K562 (cell line): ENCODE measurements around the gene DIAPH3.

Experiments used
- LEF1 ChIP-seq: fragments of 450-650 bp; IDR thresholded peaks from 2 replicates; pipeline ENCODE4 v1.6.1; 2016; ENCODE audit warnings: mild to moderate bottlenecking
- RAD21 ChIP-seq, 2 experiments: fragments of 250-450 bp in 1 of 2; fragments of 450-650 bp in 1 of 2; sonication (Bioruptor Pico) in 1 of 2; formaldehyde crosslinking in 1 of 2; IDR thresholded peaks in 1 of 2; conservative IDR thresholded peaks in 1 of 2; 2 replicates each; pipeline versions ENCODE4 v1.4.0 to v1.8.0; 2020 to 2022; ENCODE audit warnings: mild to moderate bottlenecking in 2 of 2, moderate library complexity in 1 of 2
- SREBF2 ChIP-seq: sonication (generic); formaldehyde crosslinking; IDR thresholded peaks from 2 replicates; pipeline ENCODE4 v1.4.0; 2020; ENCODE audit warnings: mild to moderate bottlenecking, missing genetic modification reagents
- TF ChIP-seq, protein P1 (sequence below), 3 experiments: IDR thresholded peaks in 2 of 3; conservative IDR thresholded peaks in 1 of 3; 2 replicates each; pipeline ENCODE4 v1.5.1; 2011 to 2012; ENCODE audit warnings: low read length in 3 of 3, mild to moderate bottlenecking in 3 of 3, control low read depth in 2 of 3, improper control_type of control experiment in 1 of 3, inconsistent platforms in 1 of 3, low read depth in 1 of 3, mixed read lengths in 1 of 3, moderate library complexity in 1 of 3; ENCODE audit not compliant: insufficient read depth in 2 of 3
- TF ChIP-seq, protein P2 (sequence below): fragments of 450-650 bp; formaldehyde crosslinking; IDR thresholded peaks from 2 replicates; pipeline ENCODE4 v1.4.0; 2022; ENCODE audit warnings: mild to moderate bottlenecking, moderate library complexity
- TF ChIP-seq, protein P3 (sequence below): fragments of 450-650 bp; IDR thresholded peaks from 2 replicates; pipeline ENCODE4 v1.7.1; 2018; ENCODE audit warnings: mild to moderate bottlenecking, low read depth; ENCODE audit not compliant: partially characterized antibody

DNA sequence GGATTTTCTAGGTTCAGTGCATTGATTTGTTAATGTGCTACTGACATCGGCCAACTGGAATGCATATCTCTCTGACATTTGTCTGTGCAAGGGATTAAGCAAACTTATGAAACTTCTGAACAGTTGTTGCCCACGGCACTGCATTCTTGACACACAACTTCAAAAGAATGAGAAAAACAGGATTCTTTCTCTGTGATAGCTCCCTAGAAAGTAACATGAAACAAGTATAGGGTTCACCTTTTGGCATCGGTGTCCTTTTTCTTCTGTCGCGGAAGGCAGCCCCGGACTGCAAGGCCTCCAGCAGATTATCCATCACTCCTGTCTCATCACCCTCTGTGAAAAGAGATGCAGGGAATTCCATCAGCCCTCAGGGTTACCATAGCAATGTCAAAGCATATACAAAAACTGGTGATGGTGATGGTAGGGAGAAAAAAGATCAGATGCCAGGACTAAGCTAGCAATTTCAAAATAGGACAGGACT is 389.2 kb downstream of the DIAPH3 start:
- TF ChIP-seq, protein P1, sequence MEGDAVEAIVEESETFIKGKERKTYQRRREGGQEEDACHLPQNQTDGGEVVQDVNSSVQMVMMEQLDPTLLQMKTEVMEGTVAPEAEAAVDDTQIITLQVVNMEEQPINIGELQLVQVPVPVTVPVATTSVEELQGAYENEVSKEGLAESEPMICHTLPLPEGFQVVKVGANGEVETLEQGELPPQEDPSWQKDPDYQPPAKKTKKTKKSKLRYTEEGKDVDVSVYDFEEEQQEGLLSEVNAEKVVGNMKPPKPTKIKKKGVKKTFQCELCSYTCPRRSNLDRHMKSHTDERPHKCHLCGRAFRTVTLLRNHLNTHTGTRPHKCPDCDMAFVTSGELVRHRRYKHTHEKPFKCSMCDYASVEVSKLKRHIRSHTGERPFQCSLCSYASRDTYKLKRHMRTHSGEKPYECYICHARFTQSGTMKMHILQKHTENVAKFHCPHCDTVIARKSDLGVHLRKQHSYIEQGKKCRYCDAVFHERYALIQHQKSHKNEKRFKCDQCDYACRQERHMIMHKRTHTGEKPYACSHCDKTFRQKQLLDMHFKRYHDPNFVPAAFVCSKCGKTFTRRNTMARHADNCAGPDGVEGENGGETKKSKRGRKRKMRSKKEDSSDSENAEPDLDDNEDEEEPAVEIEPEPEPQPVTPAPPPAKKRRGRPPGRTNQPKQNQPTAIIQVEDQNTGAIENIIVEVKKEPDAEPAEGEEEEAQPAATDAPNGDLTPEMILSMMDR (IDR thresholded peaks at IDR 0.05 in 2 of 3, conservative IDR thresholded peaks at IDR 0.05 in 1 of 3; ENCODE audit: insufficient read depth in 2 of 3, low read depth in 1 of 3, low read length in 3 of 3), result no peak
- TF ChIP-seq, protein P2, sequence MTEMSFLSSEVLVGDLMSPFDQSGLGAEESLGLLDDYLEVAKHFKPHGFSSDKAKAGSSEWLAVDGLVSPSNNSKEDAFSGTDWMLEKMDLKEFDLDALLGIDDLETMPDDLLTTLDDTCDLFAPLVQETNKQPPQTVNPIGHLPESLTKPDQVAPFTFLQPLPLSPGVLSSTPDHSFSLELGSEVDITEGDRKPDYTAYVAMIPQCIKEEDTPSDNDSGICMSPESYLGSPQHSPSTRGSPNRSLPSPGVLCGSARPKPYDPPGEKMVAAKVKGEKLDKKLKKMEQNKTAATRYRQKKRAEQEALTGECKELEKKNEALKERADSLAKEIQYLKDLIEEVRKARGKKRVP, result no peak
- TF ChIP-seq, protein P3, sequence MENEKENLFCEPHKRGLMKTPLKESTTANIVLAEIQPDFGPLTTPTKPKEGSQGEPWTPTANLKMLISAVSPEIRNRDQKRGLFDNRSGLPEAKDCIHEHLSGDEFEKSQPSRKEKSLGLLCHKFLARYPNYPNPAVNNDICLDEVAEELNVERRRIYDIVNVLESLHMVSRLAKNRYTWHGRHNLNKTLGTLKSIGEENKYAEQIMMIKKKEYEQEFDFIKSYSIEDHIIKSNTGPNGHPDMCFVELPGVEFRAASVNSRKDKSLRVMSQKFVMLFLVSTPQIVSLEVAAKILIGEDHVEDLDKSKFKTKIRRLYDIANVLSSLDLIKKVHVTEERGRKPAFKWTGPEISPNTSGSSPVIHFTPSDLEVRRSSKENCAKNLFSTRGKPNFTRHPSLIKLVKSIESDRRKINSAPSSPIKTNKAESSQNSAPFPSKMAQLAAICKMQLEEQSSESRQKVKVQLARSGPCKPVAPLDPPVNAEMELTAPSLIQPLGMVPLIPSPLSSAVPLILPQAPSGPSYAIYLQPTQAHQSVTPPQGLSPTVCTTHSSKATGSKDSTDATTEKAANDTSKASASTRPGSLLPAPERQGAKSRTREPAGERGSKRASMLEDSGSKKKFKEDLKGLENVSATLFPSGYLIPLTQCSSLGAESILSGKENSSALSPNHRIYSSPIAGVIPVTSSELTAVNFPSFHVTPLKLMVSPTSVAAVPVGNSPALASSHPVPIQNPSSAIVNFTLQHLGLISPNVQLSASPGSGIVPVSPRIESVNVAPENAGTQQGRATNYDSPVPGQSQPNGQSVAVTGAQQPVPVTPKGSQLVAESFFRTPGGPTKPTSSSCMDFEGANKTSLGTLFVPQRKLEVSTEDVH, result no peak
- TF ChIP-seq RAD21 (CRISPR knock-in tag; conservative IDR thresholded peaks at IDR 0.05 in 1 of 2, IDR thresholded peaks at IDR 0.05 in 1 of 2), result no peak
- TF ChIP-seq SREBF2 (CRISPR knock-in tag), result no peak
- TF ChIP-seq LEF1, result no peak
